NK-92 treated with Interleukin-12 subunit alpha and Interleukin-12 subunit beta, amount 100 ng/mL, for 24 hours (cell line): ENCODE results near the gene WSCD2.

Source experiments
- DNase-seq: peaks from one replicate; lab custom pipeline; 2025; lab: John Stamatoyannopoulos, UW

Gene WSCD2

GRCh38 chr12:108128221-108129016 lies 669 bp upstream of the WSCD2 start:
- DNase-seq: no peak

DNA sequence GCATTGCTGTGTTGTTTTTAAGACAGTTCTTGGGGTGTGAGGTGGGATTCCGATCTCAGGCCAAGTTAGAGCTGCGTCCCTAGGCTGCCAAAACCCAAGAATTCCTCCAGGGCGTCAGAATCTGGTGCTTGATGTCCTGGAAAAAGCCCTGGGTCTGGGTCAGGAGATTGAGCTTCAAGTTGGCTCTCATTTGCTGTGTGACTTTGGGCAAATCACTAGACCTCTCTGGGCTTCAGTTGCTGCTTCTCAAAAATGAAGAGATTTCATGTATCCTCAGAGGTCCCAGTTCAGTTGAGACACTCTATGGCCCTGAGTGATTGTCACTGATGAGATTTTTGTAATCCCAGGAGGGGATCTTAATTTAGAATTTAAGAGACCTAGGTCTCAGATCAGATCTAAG lies 1.9 kb downstream of the WSCD2 start:
- DNase-seq: no peak

DNA sequence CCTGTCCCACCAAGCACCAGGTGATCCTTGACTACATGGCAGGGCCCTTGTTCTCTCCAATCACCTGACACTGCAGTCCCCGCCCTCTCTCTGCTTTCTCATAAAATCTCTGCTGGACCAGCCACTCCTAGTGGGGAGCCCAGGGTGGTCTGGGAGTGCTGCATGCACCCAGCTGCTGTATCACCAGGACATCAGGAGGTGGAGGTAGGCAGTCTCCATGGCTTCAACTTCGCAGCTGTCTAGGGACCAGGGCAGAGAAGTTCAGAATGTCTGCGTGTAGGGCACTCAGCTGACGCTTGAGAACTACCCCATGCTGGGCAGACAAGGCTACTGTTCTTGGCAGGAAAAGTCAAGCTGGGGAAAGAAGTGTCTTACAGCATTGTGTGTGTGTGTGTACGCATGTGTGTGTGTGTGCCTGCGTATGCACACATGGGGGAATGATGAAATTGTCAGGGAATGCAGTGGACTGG lies 2.6 kb downstream of the WSCD2 start:
- DNase-seq: no peak

GRCh38 chr12:108133482-108133881 lies 4.4 kb downstream of the WSCD2 start:
- DNase-seq: no peak

DNA sequence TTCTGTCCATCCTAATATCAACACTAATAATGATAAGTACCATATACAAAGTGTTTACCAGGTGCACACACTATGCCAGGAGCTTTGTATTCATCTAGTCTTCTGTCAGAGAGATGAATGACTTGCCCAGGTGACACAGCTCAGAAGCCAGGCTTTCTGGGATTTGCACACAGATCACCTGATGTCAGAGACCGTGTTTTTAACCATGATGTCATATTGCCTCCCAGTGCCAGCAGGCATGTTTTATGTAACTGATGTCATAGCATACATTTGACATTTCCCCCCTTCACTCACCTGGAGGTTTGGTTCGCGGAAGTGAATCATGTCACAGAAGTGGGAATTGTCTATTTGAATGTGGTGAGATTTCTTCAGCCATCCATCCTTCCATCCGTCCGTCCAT lies 5.7 kb downstream of the WSCD2 start:
- no peak for DNase-seq

DNA sequence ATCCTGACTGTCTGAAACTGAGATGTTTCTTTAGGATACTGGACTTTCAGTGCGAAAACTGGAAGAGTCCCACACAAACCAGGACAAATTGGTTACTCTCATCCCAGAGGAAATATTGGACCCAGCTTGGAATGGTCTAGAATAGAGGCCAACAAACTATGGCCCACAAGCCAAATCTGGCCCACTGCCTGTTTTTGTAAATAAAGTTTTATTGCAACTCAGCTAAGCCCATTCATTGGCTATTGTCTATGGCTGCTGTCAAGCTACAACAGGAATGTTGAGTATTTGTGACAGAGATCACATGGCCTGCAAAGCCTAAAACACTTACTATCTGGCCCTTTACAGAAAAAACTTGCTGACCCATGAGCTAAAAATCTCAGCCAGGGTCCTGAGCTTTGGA lies 6.5 kb downstream of the WSCD2 start:
- no peak for DNase-seq

DNA sequence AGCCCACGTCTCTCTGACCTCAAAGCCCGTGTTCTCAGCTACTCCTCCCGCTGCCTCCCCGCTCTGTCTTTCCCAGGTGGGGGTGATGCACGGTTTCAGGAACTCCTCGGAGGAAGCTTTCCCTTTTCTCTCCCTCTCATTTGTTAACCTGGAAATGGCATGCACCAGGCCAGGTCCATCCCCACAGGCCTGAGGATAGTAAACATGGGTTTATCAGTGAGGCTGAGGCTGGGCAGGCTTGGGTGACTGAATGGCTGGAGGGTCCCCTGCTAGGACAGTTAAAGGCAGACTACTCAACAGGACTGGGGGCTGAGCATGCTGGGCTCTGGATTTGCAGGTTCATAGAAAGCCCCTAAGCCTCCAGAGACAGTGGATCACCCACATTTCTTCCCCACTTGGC lies 7.6 kb downstream of the WSCD2 start:
- no peak for DNase-seq

DNA sequence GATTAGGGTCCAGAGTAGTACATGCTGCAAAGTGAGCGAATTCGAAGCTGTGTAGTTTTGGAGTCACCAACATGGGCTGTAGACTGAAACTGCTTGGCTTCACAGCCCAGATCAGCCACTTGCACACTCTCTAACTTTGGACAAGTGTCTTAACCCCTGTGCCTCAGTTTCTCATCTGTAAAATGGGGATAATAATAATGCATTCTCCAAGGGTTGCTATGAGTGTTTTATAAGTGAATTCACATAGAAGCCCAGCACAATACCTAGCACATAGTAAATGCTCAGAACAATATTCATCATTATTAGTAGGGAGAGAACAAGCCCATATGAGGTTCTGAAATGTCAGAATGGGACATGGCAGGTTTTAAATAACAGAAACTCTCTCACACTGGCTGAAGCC lies 10.4 kb downstream of the WSCD2 start:
- DNase-seq: no peak

DNA sequence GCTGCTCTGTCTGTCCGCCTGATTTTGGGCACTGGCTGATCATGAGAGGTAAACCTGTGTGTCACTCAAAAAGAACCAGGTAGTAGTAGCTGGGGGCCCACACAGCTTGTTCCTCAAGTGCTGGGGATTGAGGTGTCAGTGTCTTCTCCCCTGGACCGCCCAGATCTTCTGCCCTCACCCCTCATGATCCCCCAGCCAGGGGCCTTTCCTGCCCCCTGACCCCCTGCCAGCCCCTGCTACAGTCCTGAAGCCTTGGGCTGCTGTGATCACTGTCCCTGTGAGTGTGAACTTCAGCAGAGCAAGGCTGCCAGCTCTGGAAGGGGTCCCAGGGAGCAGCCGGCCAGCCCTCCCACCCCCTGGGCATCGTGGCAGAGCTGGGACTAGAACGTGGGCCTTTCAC lies 11.4 kb downstream of the WSCD2 start:
- no peak for DNase-seq

- no peak for DNase-seq
Observed at GRCh38 chr12:108141600-108142130, 12.6 kb downstream of the WSCD2 start.

- no peak for DNase-seq
Observed at GRCh38 chr12:108143144-108143543, 14.1 kb downstream of the WSCD2 start.

DNA sequence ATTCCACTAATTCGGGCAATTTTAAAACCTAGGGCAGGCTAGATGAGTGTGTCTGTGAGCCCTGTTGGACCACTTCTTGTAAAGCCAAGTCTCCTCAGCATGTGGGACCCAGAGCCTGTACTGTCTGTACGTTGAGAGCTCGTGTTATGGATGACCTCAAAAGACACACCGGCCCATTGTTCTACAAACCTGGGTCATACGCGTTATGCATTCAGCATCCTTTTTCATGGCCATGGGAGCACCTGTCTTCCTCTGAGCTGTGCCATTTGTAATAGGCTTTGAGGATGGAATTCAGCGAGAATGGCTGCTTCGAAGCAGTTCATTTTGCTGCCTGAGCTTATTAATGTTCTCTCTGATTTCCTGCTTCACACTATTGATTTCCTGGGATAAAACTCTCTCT lies 15.0 kb downstream of the WSCD2 start:
- no peak for DNase-seq

GRCh38 chr12:108145011-108145410 lies 15.9 kb downstream of the WSCD2 start:
- DNase-seq: no peak

GRCh38 chr12:108146035-108146893 lies 17.2 kb downstream of the WSCD2 start:
- DNase-seq: no peak

DNA sequence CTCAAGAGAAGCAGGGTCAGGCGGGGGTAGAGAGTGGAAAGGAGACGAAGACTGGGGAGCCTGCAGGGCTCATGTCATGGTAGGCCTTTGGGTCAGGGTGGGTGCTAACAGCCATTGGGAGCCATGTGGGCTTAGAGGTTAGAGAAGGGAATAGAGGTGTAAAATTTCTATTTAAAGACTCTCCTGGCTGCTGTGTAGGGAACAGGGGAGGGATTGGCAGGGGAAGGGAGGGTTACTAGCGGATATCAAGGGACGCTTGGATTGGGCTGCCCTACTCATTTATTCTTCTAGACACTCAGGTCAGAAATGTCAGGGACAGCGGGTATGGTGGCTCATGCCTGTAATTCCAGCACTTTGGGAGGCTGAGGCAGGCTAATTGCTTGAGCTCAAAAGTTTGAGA lies 18.2 kb downstream of the WSCD2 start:
- no peak for DNase-seq

GRCh38 chr12:108148521-108149074 lies 19.5 kb downstream of the WSCD2 start:
- DNase-seq: no peak

DNA sequence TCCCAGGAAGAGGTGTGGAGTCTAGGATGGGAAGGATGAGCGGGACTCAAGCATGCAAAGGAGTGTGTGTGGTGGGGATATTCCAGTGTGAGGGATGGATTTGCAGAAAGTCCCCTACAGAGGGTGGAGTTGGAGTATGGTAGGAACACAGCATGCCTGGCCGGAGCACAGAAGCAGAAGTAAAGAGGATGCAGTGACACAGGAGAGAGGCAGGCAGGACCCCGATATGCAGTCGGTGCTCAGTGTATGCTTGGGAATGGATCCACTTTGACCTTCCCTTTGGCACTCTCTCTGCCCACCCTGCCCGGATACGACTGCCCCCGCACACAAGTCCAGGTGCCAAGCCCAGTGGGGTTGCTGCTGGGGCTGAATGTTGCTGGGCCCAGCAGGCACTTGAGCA lies 21.3 kb downstream of the WSCD2 start:
- no peak for DNase-seq

- DNase-seq: no peak
Observed at GRCh38 chr12:108151533-108152169, 22.6 kb downstream of the WSCD2 start.

DNA sequence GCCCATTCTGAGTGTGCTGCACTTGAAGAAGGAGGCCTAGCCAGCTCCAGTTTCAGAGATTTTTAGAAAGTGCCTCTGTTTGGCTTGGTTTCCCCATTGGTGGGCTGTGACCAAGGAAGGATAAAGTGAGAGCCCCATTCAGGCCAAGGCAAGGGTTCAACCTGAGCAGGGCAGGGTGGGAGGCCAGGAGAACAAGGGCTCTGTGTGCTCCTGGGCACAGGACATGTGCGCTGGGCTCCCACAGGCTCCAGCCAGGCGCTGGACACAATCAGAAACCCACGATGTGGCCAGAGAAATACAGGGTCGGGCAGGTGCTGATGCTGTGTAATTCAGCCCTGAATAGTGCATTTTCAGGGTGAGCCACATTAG lies 23.1 kb downstream of the WSCD2 start:
- DNase-seq: no peak

DNA sequence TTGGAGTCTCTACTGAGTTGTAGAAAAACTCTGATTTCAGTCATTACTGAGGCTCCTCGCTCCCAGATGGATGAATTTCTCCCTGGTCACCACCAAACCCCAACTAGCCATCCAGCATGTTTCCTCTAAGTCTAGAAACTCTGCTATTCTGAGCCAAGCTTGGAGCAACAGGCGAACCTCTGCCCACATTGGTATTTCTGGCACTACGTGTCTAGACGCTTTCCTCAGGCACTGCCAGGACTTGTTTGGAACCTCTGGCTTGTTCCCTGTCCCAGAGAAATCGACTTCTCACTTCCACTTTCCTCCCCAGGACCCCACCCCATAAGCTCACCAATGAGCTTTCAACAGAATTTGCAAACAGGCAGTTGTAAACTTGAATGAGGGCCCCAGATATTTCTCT lies 27.6 kb downstream of the WSCD2 start:
- no peak for DNase-seq

GRCh38 chr12:108157870-108158459 lies 28.9 kb downstream of the WSCD2 start:
- no peak for DNase-seq

GRCh38 chr12:108162207-108162606 lies 33.1 kb downstream of the WSCD2 start:
- DNase-seq: no peak
